B cell (primary cell): ENCODE results near the gene MZB1.

Experiments
- EZH2 ChIP-seq: IDR thresholded peaks from 2 replicates; pipeline ENCODE4 v1.6.1; 2012; ENCODE audit warnings: borderline replicate concordance, low read depth, mild to moderate bottlenecking, moderate library complexity, low read length; ENCODE audit not compliant: insufficient read depth, poor library complexity, severe bottlenecking
- TF ChIP-seq, protein P1 (sequence below): fragments of 200-600 bp; IDR thresholded peaks from one replicate; pipeline ENCODE4 v1.8.0; 2022; ENCODE audit warnings: antibody characterized with exemption, mild to moderate bottlenecking

DNA sequence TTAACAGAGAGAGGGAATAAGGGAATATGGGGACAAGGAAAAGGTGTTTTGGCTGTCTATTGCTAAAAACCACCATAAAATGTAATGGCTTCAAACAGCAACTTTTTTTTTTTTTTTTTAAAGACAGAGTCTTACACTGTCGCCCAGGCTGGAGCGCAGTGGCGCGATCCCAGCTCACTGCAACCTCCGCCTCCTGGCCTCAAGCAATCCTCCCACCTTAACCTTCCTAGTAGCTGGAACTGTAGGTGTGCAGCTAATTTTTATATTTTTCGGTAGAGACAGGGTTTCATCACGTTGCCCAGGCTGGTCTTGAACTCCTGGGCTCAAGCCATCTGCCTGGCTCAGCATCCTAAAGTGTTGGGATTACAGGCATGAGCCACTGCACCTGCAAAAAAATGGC lies 18.5 kb upstream of the MZB1 start:
- TF ChIP-seq, protein P1, sequence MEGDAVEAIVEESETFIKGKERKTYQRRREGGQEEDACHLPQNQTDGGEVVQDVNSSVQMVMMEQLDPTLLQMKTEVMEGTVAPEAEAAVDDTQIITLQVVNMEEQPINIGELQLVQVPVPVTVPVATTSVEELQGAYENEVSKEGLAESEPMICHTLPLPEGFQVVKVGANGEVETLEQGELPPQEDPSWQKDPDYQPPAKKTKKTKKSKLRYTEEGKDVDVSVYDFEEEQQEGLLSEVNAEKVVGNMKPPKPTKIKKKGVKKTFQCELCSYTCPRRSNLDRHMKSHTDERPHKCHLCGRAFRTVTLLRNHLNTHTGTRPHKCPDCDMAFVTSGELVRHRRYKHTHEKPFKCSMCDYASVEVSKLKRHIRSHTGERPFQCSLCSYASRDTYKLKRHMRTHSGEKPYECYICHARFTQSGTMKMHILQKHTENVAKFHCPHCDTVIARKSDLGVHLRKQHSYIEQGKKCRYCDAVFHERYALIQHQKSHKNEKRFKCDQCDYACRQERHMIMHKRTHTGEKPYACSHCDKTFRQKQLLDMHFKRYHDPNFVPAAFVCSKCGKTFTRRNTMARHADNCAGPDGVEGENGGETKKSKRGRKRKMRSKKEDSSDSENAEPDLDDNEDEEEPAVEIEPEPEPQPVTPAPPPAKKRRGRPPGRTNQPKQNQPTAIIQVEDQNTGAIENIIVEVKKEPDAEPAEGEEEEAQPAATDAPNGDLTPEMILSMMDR = no peak
- no peak for TF ChIP-seq EZH2
